ENCODE results near the gene DPM2. TPM values are rescaled to one million over a fixed set of nuclear protein-coding genes. Genes with fewer than 3 reads are reported as not detected.

The DPM2 gene
- total RNA-seq, 1 donor from 2014 or later: 26.3 TPM

DNA sequence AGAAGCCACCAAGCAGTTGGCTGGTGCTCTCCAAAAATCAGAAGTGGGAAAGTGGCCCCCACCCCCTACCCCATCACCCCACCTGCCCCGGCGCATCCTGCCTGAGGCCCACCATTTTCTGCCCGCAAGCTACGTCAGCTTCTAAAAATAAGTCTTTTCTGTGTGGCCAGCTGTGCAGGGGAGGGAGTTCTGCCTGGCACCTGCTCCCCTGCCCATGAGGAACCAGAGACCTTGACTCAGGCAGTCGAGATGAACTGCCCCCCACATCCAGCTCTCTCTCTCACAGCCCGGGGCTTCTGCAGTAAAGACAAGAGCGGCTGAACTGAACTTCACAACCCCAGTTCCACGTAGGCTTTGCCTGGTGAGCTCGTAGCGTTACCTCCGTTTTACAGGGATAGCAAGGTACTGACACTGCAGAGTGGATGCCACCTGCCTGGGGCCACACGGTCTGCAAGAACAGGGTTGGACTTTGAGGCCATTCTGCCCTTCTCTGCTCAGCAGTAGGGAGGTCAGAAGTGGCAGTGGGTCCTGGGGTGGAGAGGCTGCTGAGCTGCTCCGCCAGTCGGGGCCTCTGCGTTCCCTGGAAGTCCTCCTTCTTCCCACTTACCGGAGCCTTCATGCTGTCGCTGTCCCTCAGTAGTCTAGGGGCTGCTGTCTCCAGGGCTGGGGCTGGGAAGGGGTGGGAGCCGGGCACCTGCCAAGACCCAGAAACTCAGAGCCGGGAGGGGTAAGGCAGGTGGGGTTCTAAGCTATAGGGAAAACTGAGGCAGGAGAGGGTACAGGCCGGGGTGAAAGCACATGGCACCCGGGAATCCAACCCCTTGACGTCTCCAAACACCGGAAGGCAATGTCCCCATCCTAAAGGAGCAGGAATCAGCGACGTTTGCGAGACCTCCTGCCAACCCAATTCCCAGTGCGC, 21.6 kb downstream of the DPM2 start:
- TF ChIP-seq CTCF (IDR thresholded peaks at IDR 0.05): no peak
- peaks cover 45% of the 10 kb centered on the region for H3K4me1 Mint-ChIP-seq (ENCODE audit: low read depth)
- DNase-seq (ENCODE audit: low spot score): peak; percentile 67
- H3K27ac Mint-ChIP-seq (ENCODE audit: unreplicated experiment): peak overlapping the region; percentile 61
- peaks cover 3% of the 10 kb centered on the region for H3K36me3 Mint-ChIP-seq (ENCODE audit: low read depth)
- no peaks in the 10 kb centered on the region for H3K9me3 Mint-ChIP-seq (ENCODE audit: low read depth)
- H3K4me3 Mint-ChIP-seq (ENCODE audit: unreplicated experiment): peak overlapping the region; percentile 77
- no peaks in the 10 kb centered on the region for H3K27me3 Mint-ChIP-seq (ENCODE audit: low read depth)

DNA sequence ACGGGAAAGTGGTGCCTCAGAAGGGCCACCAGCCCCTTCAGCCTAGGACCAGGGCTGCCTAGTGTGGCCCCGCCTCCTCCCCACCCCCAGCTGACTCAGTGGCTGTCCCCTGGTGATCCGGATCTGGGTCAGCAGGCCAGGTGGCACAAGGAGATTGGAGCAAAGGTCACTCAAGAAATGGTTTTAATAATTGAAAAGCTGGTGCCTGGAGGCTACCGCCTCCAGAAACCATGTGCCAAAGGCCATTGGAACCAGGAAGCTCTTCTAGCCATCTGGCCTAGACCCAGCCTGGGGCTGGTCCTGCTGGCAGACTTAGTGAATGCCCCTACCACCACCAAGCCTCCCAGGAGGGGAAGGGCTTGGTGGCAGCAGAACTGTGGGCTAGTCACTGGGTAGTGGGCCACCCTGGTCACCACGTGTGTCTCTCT, 22.3 kb downstream of the DPM2 start:
- DNase-seq (ENCODE audit: low spot score): peak; percentile 67
- TF ChIP-seq CTCF (IDR thresholded peaks at IDR 0.05): no peak
- Mint-ChIP-seq H3K9me3 (ENCODE audit: low read depth) (no peaks in the 10 kb centered on the region), H3K4me1 (ENCODE audit: low read depth) (peaks cover 48% of the 10 kb centered on the region), H3K36me3 (ENCODE audit: low read depth) (peaks cover 6% of the 10 kb centered on the region), H3K4me3 (ENCODE audit: unreplicated experiment) (no peak overlapping the region), H3K27ac (ENCODE audit: unreplicated experiment) (no peak overlapping the region), H3K27me3 (ENCODE audit: low read depth) (no peaks in the 10 kb centered on the region)

DNA sequence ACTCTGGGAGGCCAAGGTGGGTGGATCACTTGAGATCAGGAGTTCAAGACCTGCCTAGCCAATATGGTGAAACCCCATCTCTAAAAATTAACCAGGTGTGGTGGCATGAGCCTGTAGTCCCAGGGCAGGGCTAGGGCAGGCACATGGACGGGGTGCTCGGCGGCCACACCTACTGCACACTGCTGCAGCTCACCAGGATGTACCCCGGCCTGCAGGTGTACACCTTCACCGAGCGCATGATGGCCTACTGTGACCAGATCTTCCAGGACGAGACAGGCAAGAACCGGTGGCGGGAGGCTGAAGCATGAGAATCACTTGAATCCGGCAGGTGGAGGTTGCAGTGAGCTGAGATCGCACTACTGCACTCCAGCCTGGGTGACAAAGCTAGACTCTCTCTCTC, 24.0 kb downstream of the DPM2 start:
- TF ChIP-seq CTCF (IDR thresholded peaks at IDR 0.05): no peak
- Mint-ChIP-seq H3K36me3 (ENCODE audit: low read depth) (peaks cover 6% of the 10 kb centered on the region), H3K4me3 (ENCODE audit: unreplicated experiment) (no peak overlapping the region), H3K4me1 (ENCODE audit: low read depth) (peaks cover 34% of the 10 kb centered on the region), H3K9me3 (ENCODE audit: low read depth) (no peaks in the 10 kb centered on the region), H3K27me3 (ENCODE audit: low read depth) (no peaks in the 10 kb centered on the region), H3K27ac (ENCODE audit: unreplicated experiment) (no peak overlapping the region)
- DNase-seq (ENCODE audit: low spot score): peak; percentile 84

DNA sequence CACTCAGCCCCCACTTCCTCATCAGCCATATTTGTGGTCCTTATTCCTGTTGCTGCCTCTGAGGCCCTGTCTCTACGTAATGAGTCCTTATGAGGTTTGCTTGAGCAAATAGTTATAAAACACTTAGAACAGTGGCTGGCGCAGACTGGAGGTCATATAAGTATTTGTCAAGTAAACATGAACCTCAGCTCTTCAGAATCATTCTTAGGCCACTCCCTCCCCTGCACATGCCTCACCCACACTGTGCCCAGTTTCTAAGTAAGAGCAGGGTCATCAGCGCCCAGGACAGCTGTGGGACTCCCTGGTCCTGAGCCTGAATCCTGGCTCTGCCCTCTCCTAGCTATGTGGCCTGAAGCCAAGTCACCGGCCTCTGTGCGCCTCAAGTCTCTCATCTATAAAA, 24.8 kb downstream of the DPM2 start:
- H3K27ac Mint-ChIP-seq (ENCODE audit: unreplicated experiment): no peak overlapping the region
- peaks cover 7% of the 10 kb centered on the region for H3K36me3 Mint-ChIP-seq (ENCODE audit: low read depth)
- H3K4me1 Mint-ChIP-seq (ENCODE audit: low read depth): peaks cover 26% of the 10 kb centered on the region
- H3K4me3 Mint-ChIP-seq (ENCODE audit: unreplicated experiment): no peak overlapping the region
- no peaks in the 10 kb centered on the region for H3K9me3 Mint-ChIP-seq (ENCODE audit: low read depth)
- TF ChIP-seq CTCF (IDR thresholded peaks at IDR 0.05): no peak
- DNase-seq (ENCODE audit: low spot score): no peak
- no peaks in the 10 kb centered on the region for H3K27me3 Mint-ChIP-seq (ENCODE audit: low read depth)

DNA sequence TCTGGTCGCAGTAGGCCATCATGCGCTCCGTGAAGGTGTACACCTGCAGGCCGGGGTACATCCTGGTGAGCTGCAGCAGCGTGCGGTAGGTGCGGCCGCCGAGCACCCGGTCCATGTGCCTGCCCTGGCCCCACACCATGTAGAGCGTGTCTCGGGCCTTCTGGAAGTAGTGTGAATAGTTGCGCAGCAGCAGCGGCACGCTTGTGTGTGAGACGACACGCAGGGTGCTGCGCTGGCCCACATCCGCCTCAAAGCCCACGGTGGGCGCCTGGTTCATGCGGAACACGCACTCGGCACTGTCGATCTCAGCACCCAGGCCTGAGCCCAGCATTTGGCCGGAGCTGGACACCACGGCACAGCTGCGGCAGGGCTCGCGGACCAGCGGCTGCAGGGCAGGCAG, 25.4 kb downstream of the DPM2 start:
- Mint-ChIP-seq H3K4me1 (ENCODE audit: low read depth) (peaks cover 20% of the 10 kb centered on the region), H3K27ac (ENCODE audit: unreplicated experiment) (no peak overlapping the region), H3K36me3 (ENCODE audit: low read depth) (peaks cover 7% of the 10 kb centered on the region), H3K4me3 (ENCODE audit: unreplicated experiment) (no peak overlapping the region), H3K9me3 (ENCODE audit: low read depth) (no peaks in the 10 kb centered on the region), H3K27me3 (ENCODE audit: low read depth) (no peaks in the 10 kb centered on the region)
- DNase-seq (ENCODE audit: low spot score): peak; percentile 88
- TF ChIP-seq CTCF (IDR thresholded peaks at IDR 0.05): no peak

All from chondrocyte (in vitro differentiated cells).